ENCODE data around the gene TGM2.

The TGM2 gene

GRCh38 chr20:38141889-38142494 lies 23.1 kb downstream of the TGM2 start:
- DNase-seq, result no peak

GRCh38 chr20:38141204-38141888 lies 23.7 kb downstream of the TGM2 start:
- no peak for DNase-seq

GRCh38 chr20:38139977-38140753 lies 24.9 kb downstream of the TGM2 start:
- no peak for DNase-seq

- DNase-seq, result no peak
Observed at GRCh38 chr20:38139156-38139912, 25.7 kb downstream of the TGM2 start.

GRCh38 chr20:38138086-38138778 lies 26.8 kb downstream of the TGM2 start:
- no peak for DNase-seq

- no peak for DNase-seq
Observed at GRCh38 chr20:38137441-38138037, 27.5 kb downstream of the TGM2 start.

- no peak for DNase-seq
Observed at GRCh38 chr20:38136421-38137245, 28.4 kb downstream of the TGM2 start.

- DNase-seq, result no peak
Observed at GRCh38 chr20:38135651-38136420, 29.2 kb downstream of the TGM2 start.

GRCh38 chr20:38135271-38135650 lies 29.8 kb downstream of the TGM2 start:
- DNase-seq, result no peak

GRCh38 chr20:38134427-38135270 lies 30.4 kb downstream of the TGM2 start:
- DNase-seq, result no peak

GRCh38 chr20:38133680-38134426 lies 31.2 kb downstream of the TGM2 start:
- DNase-seq, result no peak

GRCh38 chr20:38132910-38133501 lies 32.1 kb downstream of the TGM2 start:
- DNase-seq, result no peak

GRCh38 chr20:38132156-38132909 lies 32.7 kb downstream of the TGM2 start:
- DNase-seq, result no peak

GRCh38 chr20:38131588-38132121 lies 33.4 kb downstream of the TGM2 start:
- no peak for DNase-seq

GRCh38 chr20:38130687-38131587 lies 34.1 kb downstream of the TGM2 start:
- no peak for DNase-seq

All from activated CD4-positive, CD25-positive, alpha-beta regulatory T cell treated with anti-CD3 and anti-CD28 coated beads, Interleukin-2, amount 50 U/mL, for 72 hours (primary cell).